Fibroblast of upper back skin (primary cell): ENCODE data around the gene NTN4.
"Not testable (repeated sequence)": the region's sequence is repeated elsewhere in the genome, so short reads cannot be mapped to it uniquely, and the experiment has no call there.

ENCODE experiments used
- DNase-seq: peaks from one replicate; pipeline ENCODE4 v3.0.0-alpha.2; 2013

The NTN4 gene

DNA sequence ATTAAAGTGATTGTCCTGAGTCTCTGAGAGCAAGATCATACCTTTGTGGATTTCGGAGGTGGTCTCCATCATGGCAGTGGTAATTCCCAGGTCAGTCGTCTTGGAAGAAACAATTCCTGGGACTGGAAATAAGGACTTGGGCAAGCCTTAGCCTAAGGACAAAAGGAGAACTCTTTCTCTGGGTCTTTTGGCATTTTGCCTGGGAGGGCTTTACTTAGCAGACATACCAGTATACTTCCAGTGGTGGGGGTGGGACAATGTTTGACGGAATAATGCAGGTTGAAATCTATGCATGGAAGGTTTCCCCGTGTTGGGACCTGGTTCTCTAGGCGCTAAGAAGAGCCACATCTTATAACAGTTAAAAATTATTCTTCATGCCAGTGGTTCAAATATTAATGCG, 168.8 kb downstream of the NTN4 start:
- no peak for DNase-seq

DNA sequence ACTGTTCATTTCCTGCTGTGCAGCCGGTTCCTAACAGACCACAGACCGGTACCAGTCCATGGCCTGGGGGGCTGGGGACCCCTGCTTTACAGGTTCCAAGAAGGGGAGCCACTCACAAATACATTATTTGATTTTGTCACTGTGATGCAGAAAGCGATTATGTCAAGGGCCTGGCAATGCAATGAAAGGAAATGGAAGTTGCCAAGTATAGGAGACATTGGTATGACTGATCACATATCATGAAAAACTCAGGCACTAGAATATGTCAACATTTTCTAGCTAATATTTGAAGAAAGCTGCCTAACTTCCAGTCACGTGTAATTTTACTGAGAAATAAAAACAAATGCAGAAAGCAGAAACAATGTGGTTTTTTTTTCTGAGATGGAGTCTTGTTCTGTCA, 170.4 kb downstream of the NTN4 start:
- DNase-seq, result no peak

DNA sequence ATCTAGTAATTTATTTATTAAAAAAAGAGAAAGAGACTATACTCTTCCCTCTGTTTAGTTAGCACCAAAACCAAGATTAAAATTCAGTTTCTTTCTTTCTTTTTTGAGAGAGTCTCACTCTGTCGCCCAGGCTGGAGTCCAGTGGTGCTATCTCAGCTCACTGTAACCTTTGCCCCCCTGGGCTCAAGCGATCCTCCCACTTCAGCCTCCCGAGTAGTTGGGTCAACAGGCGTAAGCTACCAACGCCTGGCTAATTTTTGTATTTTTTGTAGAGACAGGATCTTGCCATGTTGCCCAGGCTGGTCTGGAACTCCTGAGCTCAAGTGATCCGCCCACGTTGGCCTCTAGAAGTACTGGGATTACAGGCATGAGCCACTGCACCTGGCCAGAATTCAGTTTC, 174.1 kb downstream of the NTN4 start:
- DNase-seq, result not testable (repeated sequence)

DNA sequence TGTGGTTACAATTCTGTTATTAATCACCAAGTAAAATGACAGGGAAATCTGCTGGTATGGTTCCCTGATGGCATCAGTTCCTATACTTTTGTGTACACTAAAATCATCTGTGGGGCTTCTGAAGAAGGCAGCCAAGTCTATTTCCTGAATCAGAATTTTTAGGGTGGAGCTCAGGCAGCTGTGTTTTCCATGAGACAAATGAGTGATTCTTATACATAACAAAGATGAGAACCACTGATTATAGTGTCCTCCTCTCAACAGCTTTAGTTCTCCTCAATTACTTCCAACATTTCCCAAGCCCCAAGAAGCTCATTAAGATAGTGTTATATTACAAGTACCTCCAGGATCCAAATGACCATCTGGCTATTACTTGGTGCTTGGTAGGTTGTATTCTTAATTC, 174.8 kb downstream of the NTN4 start:
- no peak for DNase-seq

DNA sequence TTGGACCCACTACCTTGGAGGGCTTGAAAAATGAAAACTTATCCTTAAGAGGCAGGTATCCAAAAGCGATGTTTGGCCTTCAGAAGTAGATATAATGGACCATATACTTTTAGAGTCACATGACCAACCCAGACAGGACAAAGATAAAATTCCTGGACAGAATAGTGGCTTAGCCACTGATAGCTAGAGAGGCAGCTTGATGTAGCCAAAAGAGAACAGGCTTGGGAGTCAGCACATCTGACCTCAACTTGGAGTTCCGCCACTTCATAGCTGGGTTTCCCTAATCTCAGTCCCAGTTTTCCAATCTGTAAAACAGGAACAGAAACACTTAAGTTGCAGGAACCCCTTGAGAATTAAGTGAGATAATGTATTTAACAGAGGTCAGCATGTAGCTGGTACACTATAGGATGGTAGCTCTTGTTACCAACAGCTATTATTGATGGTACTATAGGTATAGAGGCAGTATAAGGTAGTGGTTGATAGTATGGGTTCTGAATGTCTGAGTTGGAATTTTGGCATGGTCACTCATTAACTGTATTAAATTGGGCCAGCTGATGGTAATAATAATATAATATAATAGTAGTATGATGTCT, 176.1 kb downstream of the NTN4 start:
- no peak for DNase-seq

DNA sequence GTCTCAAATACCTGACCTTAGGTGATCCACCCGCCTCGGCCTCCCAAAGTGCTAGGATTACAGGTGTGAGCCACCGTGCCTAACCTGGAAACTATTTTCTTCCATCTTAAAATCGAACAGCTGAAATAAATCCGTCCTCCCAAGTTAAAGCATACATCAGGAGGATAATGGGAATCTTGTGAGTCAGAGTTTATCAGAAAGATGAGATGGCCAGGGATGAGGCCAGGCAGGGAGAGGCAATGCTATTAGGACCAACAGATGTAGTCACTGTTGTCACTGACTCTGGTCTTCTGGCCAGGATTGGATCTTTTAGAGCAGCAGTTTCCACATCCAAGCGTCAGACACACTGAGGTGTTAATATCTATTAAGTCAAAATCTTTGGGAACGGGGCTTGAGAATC, 177.5 kb downstream of the NTN4 start:
- no peak for DNase-seq

DNA sequence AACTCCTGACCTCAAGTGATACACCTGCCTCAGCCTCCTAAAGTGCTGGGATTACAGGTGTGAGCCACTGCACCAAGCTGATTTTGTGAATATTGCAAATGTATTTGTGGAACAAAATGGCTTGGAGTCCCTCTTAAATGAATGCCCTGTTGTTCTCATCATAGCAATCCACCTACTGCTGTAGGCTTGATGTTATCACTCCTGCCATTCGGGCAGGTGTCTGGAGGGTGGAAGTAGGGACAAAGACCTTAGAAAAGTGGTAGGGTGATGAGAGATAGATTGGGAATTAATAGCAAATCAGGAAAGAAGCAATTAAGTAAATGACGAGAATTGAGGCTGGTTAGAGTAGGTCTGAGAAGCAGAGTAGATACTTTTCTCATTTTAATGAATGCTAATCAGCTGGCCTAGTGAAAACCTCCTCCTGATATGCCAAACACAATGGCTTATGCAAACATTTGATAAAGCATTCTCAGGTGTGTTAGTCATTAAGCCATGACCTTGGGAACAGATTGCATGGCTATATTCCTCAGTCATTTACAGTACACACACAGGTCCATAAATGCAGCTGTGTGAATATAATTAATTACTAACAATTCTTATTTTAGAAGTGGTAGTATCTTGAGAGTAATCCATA, 178.8 kb downstream of the NTN4 start:
- no peak for DNase-seq

DNA sequence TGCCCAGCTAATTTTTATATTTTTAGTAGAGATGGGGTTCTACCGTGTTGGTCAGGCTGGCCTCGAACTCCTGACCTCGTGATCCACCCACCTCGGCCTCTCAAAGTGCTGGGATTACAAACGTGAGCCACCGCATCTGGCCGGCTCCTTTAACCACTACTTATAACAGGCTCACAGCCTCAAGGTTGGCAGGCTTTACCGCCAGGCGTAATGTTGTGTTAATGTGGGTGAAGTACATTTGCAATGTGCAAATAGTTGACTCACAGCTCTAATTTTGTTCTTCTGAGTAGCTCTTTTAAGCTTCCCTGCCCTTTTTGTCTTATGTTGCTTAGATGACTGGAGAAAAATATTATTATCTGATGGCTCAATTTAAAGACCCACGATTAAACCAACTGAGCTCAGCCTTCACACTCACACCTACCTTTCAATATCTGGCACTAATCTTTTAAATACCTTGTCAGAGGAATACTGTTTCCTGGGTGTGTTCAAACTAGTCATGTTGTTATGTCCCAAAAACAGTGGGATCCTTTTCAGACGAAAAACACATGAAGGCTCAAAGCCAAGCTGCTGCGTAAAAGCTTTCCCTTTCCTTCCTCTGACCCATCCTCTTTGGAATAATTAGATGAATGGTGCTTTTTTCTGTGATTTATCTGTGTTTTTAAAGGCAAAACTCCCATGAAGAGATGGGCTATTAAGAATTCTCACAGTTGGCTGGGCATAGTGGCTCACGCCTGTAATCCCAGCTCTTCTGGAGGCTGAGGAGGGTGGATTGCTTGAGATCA, 182.1 kb downstream of the NTN4 start:
- DNase-seq, result peak; percentile 33
